GM20000 (cell line): Measurements from ENCODE around the gene SQSTM1.

Experiments used
- DNase-seq: peaks from one replicate; pipeline ENCODE4 v3.0.0; 2012; ENCODE audit warnings: low spot score
- CTCF ChIP-seq: IDR thresholded peaks from 2 replicates; pipeline ENCODE4 v1.5.1; 2012; ENCODE audit warnings: mild to moderate bottlenecking, control low read depth; ENCODE audit errors: extremely low read depth, missing control alignments

SQSTM1 gene

GRCh38 chr5:179886190-179886911 lies 65.6 kb downstream of the SQSTM1 start:
- TF ChIP-seq CTCF = no peak
- no peak for DNase-seq

GRCh38 chr5:179887095-179887494 lies 66.4 kb downstream of the SQSTM1 start:
- TF ChIP-seq CTCF = no peak
- no peak for DNase-seq
